ENCODE data around the gene GPR183. TPM values are rescaled to one million over a fixed set of nuclear protein-coding genes. Genes with fewer than 3 reads are reported as not detected.

GPR183 gene
- total and polyA plus RNA-seq, 2 of the 8 experiments (the other 6 are each of a cell fraction or from before 2014, with no cell fraction given), result not detected

GRCh38 chr13:99296398-99296797 is 10.8 kb downstream of the GPR183 start (continued):
- TF ChIP-seq JUND (IDR thresholded peaks at IDR 0.05; ENCODE audit: low read length) (no peak), SIX5 (IDR thresholded peaks at IDR 0.05; ENCODE audit: low read depth, low read length) (no peak), POLR2A (IDR thresholded peaks at IDR 0.05; ENCODE audit: control extremely low read depth in 1 of 2, low read depth in 2 of 2, low read length in 2 of 2) (no peak), BRCA1 (IDR thresholded peaks at IDR 0.05; ENCODE audit: low read depth, low read length) (no peak), ZNF274 (IDR thresholded peaks at IDR 0.05; ENCODE audit: borderline replicate concordance, extremely low read depth, low read length) (no peak), E2F6 (IDR thresholded peaks at IDR 0.05) (no peak)
